A549 (cell line): ENCODE data around the gene NACC2.

Experiments
- ESRRA ChIP-seq: fragments of 150-350 bp; IDR thresholded peaks from 2 replicates; pipeline ENCODE4 v1.6.1; 2014; ENCODE audit warnings: mild to moderate bottlenecking, low read length, borderline replicate concordance
- PHF8 ChIP-seq: fragments of 200-600 bp; sonication (generic); IDR thresholded peaks from 2 replicates; pipeline ENCODE4 v1.6.1; 2016; ENCODE audit warnings: low read depth, mild to moderate bottlenecking, antibody characterized with exemption, moderate library complexity, borderline replicate concordance
- POLR2A ChIP-seq: IDR thresholded peaks from 2 replicates; pipeline ENCODE4 v1.6.1; 2012; ENCODE audit warnings: mild to moderate bottlenecking, low read length
- RAD21 ChIP-seq, 2 experiments: fragments of >200 bp in 1 of 2; sonication (Bioruptor Twin) in 1 of 2; formaldehyde crosslinking in 1 of 2; IDR thresholded peaks in 1 of 2; conservative IDR thresholded peaks in 1 of 2; 2 replicates in 1 of 2; 3 replicates in 1 of 2; pipeline ENCODE4 v1.6.1; 2012 to 2018; ENCODE audit warnings: inconsistent platforms in 1 of 2
- RFX5 ChIP-seq: fragments of 450-650 bp; IDR thresholded peaks from 2 replicates; pipeline ENCODE4 v1.7.1; 2014; ENCODE audit warnings: antibody characterized with exemption, mild to moderate bottlenecking, moderate library complexity
- TF ChIP-seq, protein P1 (sequence below): fragments of >200 bp; sonication (Bioruptor Twin); formaldehyde crosslinking; IDR thresholded peaks from 3 replicates; pipeline ENCODE4 v1.5.1; 2016
- TF ChIP-seq, protein P2 (sequence below): IDR thresholded peaks from 2 replicates; pipeline ENCODE4 v1.6.1; 2012
- TF ChIP-seq, protein P3 (sequence below): IDR thresholded peaks from 2 replicates; pipeline ENCODE4 v1.6.1; 2012; ENCODE audit warnings: low read depth, borderline replicate concordance

DNA sequence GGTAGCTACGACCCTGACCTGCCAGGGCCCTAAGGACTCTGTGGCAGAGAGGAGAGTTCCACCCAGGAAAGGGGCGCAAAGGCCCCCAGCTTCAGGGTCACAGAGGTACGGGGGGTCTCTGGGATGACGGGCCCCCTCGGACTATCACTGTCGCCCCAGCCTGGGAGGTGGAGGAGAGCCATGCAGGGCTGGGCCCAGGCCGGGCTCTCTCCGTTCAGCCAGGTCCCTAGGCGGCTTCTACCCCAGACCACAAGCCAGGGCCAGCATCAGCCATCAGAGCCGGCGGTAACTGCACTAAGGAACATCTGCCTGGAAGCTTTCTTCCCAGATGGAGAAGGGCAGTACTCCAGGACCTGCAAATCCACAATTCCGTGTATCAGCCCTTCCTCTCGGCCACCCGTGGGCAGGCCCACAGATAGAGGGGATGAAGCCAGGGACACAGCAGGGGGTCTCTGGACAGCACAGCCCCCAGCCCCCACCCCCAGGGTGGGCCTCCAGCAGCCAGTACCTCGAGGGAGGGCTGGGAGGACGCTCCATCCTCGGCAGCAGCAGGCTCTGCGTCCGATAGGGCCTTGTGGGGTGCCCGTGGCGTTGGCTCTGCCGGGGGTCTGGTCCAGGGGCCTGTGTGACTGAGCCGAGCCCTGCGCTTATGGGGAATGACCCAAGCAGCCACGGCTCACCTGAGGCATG, 38.4 kb downstream of the NACC2 start:
- TF ChIP-seq, protein P1, sequence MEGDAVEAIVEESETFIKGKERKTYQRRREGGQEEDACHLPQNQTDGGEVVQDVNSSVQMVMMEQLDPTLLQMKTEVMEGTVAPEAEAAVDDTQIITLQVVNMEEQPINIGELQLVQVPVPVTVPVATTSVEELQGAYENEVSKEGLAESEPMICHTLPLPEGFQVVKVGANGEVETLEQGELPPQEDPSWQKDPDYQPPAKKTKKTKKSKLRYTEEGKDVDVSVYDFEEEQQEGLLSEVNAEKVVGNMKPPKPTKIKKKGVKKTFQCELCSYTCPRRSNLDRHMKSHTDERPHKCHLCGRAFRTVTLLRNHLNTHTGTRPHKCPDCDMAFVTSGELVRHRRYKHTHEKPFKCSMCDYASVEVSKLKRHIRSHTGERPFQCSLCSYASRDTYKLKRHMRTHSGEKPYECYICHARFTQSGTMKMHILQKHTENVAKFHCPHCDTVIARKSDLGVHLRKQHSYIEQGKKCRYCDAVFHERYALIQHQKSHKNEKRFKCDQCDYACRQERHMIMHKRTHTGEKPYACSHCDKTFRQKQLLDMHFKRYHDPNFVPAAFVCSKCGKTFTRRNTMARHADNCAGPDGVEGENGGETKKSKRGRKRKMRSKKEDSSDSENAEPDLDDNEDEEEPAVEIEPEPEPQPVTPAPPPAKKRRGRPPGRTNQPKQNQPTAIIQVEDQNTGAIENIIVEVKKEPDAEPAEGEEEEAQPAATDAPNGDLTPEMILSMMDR = no peak
- TF ChIP-seq POLR2A (no peak), ESRRA (no peak), PHF8 (no peak), RAD21 (conservative IDR thresholded peaks at IDR 0.05 in 1 of 2, IDR thresholded peaks at IDR 0.05 in 1 of 2) (no peak), RFX5 (no peak)
- TF ChIP-seq, protein P2, sequence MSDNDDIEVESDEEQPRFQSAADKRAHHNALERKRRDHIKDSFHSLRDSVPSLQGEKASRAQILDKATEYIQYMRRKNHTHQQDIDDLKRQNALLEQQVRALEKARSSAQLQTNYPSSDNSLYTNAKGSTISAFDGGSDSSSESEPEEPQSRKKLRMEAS = no peak
- TF ChIP-seq, protein P3, sequence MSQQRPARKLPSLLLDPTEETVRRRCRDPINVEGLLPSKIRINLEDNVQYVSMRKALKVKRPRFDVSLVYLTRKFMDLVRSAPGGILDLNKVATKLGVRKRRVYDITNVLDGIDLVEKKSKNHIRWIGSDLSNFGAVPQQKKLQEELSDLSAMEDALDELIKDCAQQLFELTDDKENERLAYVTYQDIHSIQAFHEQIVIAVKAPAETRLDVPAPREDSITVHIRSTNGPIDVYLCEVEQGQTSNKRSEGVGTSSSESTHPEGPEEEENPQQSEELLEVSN = no peak
